CMK (cell line): ENCODE results near the gene AKNAD1.
"Not testable (repeated sequence)": the region's sequence is repeated elsewhere in the genome, so short reads cannot be mapped to it uniquely, and the experiment has no call there.

Experiments
- DNase-seq: peaks from one replicate; pipeline ENCODE4 v3.0.0-alpha.2; 2010; ENCODE audit warnings: low read depth

Gene AKNAD1, protein sequence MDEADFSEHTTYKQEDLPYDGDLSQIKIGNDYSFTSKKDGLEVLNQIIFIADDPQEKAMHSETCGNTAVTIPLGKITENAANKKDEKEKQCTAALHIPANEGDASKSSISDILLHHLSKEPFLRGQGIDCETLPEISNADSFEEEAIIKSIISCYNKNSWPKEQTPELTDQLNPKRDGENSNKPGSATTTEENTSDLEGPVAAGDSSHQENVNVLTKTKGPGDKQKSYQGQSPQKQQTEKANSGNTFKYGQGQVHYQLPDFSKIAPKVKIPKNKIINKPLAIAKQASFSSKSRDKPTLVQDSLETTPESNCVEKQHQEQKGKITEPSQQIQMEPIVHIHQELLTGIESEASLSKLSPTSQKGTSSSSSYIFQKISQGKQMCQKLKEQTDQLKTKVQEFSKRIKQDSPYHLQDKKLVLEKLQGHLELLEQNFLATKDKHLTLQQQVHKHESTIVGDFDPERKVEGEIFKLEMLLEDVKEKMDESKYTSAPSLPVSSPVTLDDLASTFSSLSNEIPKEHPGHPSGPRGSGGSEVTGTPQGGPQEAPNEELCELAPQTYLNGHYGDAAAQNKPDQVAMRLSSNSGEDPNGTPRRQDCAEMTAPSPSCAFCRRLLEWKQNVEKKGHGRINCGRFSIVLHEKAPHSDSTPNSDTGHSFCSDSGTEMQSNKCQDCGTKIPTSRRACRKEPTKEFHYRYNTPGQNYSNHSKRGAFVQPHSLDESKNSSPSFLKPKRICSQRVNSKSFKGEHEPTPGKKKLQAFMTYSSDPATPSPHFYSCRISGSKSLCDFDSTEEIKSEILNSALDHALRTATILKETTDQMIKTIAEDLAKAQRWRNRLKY

DNA sequence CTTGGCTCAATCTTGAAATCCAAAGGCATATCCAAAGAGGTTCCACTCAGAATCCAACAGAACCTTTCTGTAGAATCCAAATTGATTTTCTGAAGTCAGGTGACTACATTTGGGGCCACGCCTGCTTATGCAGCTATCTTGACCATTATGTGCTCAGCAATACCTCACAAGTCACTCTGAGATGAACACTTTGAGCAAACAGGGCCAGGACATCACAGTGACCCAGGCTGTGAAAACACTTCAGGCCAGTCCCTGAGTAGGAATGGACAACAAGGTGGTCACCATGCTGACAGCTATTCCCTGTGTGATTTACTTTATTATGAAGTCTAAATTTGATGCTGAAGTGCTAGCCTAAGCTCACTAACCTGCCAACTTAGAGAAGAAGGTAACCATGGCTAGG lies at the start of gene AKNAD1:
TSS of gene AKNAD1 (minus strand) at position 101 of the 400 bp plus-strand sequence. CDS start 4,430 bp downstream, outside the sequence.
- DNase-seq: no peak

DNA sequence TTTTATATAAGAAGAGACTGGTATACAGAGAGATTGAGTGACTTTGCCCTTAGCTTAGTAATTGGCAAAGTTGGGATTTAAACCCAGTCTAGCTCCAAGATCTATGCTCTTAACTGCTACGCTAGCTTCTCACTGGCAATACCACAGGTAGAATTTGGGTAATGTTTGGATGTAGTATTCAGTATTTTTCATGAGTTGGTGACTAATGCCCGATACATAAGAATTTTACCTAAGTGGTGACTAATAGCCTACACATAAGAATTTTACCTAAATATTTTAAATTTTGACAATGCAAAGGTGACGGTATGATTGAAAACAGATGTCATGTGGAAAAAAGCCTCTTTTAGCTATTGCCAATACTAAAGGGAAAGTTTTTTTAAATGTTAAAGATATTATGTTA lies 44.2 kb upstream of the AKNAD1 start:
- DNase-seq: no peak

DNA sequence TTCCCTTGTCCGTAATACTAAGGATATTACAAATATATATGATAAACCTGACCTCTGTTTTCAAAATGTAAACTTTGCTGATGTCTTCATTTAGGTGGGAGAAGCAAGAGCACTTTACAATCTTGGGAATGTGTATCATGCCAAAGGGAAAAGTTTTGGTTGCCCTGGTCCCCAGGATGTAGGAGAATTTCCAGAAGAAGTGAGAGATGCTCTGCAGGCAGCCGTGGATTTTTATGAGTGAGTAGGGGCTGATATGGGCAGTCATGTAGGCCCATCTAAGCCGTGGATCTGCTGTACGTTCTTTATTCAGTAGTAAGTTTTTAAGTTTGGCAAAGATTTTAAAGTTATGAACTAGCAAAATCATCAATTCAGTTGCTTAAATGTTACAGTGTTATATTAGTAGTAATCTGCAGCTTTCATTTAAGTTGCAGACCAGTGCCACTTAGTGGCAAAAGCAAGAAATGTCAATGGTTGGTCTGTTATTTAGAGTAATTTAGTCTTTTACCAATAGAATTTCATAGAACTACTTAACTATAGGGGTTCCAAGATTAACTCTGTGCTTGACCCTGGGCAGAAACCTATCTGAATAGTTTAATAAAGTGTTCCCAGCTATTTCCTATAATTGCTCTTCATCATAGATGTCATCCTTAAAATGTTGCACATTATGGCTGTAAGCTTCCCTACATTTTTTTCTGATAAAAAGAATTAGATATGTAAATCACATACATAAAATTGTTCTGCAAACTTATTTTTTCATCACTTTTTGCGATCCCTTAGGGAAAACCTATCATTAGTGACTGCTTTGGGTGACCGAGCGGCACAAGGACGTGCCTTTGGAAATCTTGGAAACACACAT lies 41.2 kb upstream of the AKNAD1 start:
- DNase-seq: no peak

DNA sequence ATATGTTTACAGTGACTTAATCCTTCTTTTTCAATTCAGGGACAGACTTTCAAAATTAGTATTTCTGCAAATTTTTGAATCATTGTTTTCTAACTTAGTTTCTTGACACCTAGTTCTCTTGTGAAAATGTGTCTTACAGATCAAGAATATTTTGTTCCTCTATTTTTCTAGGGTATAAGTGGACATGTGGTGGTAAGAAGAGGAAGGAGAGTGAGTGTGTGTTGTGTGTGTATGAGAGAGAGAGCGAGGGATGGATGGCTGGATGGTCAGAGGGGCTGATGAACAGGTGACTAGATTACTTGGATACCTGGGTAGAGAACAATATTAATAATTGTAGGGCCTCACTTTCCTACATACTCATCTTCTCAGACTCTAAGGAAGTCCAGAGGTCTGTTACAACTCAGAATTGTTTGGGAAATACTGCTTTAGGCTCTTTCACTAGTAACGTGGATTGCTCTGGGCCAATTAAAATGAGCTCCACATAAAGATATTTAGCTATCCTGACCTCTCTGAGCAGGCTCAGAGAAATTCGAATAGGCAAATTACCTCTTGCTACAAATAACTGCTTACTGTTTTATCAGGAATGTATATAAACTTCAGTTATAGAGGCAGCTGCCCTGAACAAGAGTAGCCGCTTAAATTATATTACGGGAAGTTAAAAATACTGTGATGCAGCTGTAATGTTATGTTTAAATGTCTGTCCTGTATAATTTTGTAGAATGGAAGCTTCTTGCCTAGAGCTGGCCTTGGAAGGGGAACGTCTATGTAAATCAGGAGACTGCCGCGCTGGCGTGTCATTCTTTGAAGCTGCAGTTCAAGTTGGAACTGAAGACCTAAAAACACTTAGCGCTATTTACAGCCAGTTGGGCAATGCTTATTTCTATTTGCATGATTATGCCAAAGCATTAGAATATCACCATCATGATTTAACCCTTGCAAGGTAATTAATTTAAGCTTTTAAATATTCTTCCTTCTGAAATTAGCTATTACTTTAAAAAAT lies 39.6 kb upstream of the AKNAD1 start:
- no peak for DNase-seq

DNA sequence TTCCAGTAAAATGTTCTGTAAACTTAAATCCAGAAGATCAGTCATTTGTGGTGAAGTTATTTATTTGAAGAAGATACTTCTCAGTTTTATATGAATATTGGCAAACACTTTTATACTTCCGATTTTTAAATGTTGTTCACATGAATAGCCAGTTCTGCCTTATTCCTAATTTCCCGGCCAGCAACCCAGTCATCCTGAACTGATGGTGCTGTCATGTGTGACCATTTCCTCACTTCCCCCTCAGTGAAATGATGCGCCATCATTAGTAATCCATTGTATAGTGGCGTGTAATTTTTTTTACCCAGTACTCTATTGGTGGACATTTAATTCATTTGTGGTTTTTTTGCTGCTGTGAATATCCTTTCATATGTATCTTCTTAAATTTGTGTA lies 36.2 kb upstream of the AKNAD1 start:
- DNase-seq: no peak

DNA sequence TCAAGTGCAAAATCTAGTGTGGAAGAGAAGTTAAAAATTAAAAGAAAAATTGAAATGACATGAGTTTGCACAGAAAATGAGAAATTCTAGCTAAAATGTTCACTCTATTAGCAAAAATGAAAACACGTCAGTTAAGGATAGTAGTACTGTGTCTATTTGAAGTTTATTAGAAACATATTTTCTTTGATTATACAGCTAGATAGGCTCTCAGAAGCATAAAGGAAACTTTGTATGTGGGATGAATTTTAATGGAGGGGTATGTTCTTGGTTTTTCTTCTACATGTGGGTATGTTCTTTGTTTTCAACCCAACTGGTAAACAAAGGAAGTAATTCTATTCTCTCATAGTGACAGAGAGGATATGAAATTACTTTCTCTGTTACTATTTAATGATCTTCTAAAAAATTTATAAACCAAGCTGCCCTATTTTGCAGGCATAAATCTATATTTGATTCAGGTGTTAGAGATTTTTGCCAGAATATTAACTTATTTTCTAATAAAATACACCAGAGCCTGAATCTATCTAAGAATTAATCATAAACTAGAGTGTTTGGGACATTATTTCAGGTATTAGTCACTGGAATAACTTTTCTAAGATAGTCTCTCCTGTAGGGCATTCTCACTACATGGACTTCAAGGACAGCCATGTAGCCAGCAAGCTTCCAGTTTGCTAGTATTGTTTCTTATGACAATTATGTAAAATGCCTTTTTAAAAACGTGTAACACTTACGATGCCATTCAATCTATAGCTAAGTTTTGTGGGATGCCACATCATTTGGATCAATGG lies 35.7 kb upstream of the AKNAD1 start:
- no peak for DNase-seq

DNA sequence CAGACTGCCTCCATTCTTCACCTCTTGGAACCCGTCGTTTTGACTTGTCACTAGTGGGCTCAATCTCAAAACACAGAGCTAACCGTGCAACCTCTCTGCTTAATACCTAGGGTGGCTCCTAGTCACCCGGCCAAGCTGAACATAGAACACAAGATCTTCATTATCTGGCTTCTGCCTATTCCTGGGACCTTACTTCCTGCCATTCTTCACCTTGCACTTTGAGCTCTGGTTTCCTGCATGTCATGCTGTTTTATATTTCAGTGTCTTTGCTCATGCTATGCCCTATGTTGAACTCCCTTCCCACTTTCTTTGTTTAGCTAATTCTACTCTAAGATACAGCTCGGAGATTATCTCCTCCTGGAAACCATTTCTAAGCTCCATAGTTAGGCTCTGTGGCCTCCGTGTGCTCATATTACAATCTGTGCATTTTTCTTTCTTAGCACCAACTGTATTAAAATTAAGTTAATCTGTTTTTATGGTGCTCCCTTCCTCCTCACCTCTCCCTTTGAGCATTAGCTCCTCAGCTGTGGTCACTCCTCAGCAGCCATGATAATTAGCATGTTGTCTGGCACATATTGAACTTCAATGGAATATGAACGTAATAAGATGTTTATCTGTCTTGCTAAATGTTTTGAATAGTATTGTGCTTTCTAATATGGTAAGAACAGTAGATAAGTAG lies 33.0 kb upstream of the AKNAD1 start:
- DNase-seq: no peak

DNA sequence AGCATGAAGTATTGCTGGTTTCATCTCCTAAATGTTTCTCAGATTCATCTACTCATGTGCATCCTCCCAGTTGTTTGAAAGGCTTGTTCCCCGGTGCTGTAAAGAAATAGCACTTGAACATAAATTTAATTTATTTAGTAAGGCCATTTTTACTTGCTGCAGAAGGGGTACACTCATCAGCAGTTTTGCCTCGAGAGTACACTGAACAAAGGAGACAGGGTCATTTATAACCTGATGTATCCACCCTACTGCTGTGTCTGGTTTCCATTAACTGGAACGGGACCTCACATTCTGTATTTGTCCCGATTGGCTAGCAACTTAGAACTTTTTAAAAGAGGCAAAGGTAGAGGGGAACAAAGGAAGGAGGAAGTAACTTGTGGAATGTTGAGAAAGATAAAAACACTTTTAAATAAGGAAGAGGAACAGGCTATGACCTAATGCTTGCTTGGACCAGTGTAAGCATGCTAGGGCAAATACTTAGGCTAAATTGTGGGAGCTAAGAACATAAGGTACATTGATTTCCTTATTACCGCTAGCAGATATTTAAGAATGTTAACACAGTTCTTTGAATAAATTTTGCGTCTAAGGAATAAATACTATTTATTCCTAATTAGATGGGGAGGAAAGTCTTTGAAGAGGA lies 32.2 kb upstream of the AKNAD1 start:
- DNase-seq: not testable (repeated sequence)

DNA sequence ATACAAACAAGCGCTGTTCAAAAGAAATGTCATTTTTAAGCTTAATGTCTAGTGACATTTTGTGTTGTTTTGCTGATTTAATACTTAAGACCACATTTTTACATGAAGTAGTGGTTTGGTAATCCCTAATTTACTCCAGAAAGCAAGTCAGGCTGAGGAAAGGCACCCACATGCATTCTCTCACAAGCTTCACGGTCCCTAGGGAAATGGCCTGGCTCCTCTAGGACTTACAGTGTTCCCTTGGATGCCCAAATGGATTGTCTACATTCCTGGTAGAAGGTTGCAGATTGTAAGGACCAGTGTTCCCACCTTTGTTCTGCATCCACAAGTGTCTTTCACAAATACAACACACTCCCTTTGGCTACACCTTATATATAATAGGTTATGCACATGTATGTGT lies 29.4 kb upstream of the AKNAD1 start:
- no peak for DNase-seq

DNA sequence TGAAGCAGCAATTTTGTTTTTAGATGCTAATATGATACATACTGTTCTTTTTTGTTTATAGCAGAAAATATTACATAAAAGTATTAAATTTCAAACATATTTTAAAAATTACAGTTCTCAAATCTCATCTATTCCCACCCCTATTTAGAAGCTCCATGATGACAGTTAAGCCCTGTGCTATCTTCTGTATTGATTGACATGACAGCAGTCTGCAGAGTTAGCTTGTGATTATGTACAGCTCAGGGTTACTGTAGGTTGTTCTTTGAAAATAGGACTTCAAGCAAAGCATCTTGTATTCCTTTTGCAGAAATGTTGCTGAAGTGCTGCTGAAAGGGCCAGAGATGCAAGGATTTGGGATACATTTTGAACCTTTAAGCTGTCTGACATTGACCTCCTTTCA lies 28.1 kb upstream of the AKNAD1 start:
- no peak for DNase-seq

DNA sequence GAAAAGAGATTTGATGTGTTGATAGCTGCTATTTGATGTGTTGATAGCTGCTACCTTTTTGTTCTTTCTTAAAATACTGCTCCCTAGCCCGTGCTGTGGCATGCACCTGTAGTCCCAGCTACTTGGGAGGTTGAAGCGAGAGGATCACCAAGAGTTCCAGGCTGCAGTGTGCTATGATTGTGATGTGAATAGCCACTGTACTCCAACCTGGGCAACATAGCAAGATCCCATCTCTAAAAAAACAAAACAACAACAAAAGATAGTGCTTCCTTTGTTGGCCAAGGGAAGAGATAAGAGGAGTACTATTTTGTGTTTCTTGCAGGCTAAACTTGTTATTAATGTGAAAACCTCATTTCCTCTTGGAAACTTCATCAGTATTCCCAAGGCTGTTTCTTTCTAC lies 25.9 kb upstream of the AKNAD1 start:
- no peak for DNase-seq

DNA sequence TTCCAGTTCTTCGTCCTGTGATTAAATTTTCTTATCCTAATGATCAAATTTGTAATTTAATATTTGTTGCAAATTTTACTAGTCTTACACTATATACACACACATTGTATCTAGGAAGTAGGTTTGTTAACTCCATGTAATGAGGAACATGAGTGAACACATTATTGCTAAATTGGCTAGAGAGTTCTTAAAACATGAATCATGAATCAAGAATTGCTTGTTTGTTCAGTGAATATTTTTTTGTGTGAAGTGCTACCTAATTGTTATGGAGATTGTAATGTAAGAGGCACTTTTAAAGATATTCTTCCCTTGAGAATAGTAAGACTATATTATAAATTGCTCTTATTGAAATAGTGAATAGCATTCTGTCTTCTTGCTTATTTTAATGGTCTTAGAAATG lies 24.5 kb upstream of the AKNAD1 start:
- no peak for DNase-seq

DNA sequence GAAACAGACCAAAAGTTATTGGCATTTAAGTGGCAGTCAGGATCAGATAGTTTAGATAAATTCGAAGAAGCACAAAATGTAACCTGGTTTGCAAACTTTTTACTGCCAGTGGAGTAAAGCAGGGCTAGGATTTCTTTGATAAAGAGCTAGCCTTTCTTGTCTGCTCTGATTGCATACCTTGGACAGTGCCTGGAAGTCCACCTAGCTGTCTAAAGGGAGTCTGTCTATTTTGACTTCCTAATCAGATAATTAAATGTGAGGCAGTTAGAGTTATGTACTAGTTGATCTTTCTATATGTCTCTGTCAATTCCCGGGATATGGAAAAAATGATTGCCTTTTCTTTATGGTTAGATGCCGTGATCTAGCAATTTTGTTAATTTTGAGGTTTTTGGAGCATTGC lies 24.0 kb upstream of the AKNAD1 start:
- DNase-seq: no peak

DNA sequence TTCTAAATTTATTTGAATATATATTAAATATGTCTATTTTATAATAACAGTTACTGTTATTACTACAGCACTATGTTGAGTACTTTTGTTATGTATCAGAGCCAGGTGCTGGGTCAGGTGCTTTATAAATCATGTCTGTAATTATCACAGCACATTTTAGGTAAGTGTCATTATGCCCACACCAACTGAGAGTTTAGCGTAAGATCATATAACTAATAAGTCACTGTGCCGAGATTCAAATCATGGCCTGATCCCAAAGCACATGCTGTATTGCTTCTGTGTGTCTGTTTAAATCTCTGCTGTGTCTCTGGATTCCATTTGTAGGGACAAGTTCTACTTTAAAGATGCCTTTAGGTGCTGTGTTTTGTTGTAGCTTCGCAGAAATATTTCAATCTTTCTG lies 21.8 kb upstream of the AKNAD1 start:
- no peak for DNase-seq

DNA sequence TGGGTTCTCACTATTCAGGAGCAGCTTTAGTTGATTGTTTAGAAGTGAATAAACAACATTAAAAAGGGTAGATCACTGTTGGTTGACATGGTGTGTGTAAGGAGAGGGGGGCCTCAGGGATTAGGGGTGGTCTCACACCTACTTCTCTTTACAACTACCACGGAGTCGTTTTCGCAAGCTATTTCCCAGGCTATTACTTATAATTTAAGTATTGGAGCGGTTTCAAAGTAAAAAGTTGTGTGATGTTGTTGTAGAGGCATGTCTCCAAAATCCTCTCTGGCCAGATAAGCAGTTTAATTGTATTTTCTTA lies 21.2 kb upstream of the AKNAD1 start:
- DNase-seq: no peak

DNA sequence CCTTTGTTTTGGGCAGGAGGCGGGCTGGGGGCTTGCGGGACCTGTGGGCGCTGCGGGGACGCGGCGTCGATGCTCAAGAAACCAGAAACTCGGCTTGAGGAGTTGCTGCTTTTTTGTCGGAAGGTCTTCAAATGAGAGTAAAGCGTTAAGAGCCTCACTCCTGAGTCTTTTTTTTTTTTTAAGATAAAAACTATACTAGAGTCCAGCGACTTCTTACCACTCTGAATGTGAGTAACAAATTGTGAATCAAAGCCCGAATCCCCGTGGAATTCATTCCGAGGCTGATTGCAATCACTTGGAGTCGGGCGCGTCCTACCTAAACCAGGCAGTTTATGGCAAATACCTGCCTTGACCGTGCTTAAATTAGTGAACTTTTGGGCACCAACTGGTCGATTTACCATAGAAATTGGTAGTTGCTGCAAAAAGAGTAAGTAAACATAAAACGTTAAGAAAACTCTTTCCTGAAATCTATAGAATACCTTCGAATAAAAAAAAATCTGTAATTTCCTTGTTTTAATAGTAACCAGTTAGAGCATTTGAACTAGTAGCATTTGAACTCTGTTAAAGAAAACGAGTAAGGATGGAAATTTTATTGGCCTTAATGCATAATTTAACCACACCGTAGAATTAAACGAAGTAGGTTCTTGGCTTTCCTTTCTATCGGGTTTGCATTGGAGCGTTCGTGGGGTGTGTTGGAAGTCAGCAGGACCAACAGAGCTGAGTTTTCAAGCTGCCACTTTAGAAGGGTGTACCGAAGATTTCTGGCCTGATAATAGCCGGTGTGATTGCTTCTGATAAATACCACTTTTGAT lies 20.7 kb upstream of the AKNAD1 start:
- no peak for DNase-seq

DNA sequence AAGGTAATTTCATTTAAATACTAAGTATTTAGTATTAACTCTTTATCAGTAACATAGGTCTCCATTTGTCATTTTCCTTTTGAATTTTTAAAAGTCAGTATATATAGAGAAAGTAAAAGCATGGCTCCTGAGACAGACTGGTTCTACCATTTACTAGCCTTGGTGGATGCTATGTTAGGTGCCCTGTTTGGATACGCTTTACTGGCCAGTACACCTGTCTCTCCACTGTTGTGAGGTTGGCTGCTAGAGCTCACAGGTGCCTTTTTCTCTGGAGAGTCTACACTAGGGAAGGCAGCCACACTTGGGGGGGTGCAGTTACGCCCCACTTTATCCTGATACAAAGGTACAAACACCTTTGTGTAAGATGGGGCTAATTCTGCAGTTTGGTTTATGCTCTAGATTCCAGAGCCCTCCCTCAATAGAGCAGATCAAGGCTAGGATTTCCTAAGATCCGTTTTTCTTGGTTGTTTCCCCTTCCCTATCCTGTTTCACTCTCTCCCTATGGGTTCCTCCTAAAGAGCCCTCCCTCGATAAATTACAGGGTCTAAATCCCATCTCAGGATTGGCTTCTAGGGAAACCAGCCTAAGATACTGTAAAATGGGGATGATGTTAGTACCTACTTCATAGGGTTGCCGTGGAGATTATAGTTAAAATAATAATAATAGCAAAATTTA lies 14.3 kb upstream of the AKNAD1 start:
- DNase-seq: no peak

DNA sequence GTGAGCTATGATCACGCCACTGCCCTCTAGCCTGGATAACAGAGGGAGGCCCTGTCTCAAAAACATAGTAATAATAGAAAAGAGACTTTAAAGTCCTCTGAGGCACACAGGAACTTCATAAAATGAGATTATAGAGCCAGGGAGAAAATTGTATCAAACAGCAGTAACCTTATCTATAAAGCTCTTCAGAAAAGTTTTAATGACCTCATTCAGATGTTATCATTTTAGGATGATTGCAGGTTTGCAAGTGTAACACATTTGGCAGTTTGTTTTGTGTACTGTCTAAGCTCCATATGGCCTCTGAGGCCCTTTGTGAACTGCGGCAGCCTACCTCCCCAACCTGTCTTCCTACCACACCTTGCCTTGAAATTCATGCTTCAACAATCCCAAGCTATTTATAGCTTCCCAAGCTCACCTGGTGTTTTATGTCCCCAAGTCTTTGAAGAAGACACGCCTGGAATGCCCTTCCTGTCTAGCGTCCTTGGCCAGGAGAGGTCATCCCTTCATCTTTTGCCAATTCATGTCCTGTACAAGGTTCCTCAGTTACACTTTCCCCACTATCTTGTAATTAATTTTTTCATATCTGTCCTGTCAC lies 8.5 kb upstream of the AKNAD1 start:
- no peak for DNase-seq
